ENCODE results near the gene NUDT4. TPM values are rescaled to one million over a fixed set of nuclear protein-coding genes. Genes with fewer than 3 reads are reported as not detected.

The NUDT4 gene
- total RNA-seq, 4 donors from 2014 or later: 41.5 to 68.5 (median 52.8) TPM

- no peak for TF ChIP-seq POLR2A (IDR thresholded peaks at IDR 0.05)
- TF ChIP-seq CTCF (IDR thresholded peaks at IDR 0.05): no peak
- Histone ChIP-seq H3K27me3 (no peaks in the 10 kb centered on the region), H3K27ac (no peak overlapping the region), H3K9me3 (no peaks in the 10 kb centered on the region), H3K4me3 (no peak overlapping the region), H3K36me3 (no peaks in the 10 kb centered on the region), H3K4me1 (no peaks in the 10 kb centered on the region)
- no peak for DNase-seq
Measured at GRCh38 chr12:93451423-93452158, 73.9 kb downstream of the NUDT4 start.

- H3K4me1 ChIP-seq: no peaks in the 10 kb centered on the region
- no peak for TF ChIP-seq CTCF (IDR thresholded peaks at IDR 0.05)
- H3K36me3 ChIP-seq: no peaks in the 10 kb centered on the region
- H3K4me3 ChIP-seq: no peak overlapping the region
- no peak for DNase-seq
- H3K27me3 ChIP-seq: no peaks in the 10 kb centered on the region
- no peaks in the 10 kb centered on the region for H3K9me3 ChIP-seq
- no peak overlapping the region for H3K27ac ChIP-seq
Measured at GRCh38 chr12:93453633-93454032, 75.9 kb downstream of the NUDT4 start.

GRCh38 chr12:93456077-93456476 lies 78.4 kb downstream of the NUDT4 start:
- Histone ChIP-seq H3K4me3 (no peak overlapping the region), H3K27me3 (no peaks in the 10 kb centered on the region), H3K36me3 (no peaks in the 10 kb centered on the region), H3K27ac (no peak overlapping the region), H3K4me1 (no peaks in the 10 kb centered on the region), H3K9me3 (no peaks in the 10 kb centered on the region)
- no peak for TF ChIP-seq POLR2A (IDR thresholded peaks at IDR 0.05)
- no peak for TF ChIP-seq CTCF (IDR thresholded peaks at IDR 0.05)
- DNase-seq: no peak

Other genes starting within 250 kb of the NUDT4 start
- 10 to 100 TPM; 18.0 to 26.4 (median 22.1) TPM for gene UBE2N, start 64.0 kb downstream of the NUDT4 start, total RNA-seq
- 10 to 100 TPM; 19.7 to 67.7 (median 37.5) TPM for gene MRPL42, start 89.6 kb downstream of the NUDT4 start, total RNA-seq
- gene SOCS2, start 194.8 kb downstream of the NUDT4 start, total RNA-seq: 100 to 1,000 TPM in 1 of 4 donors, 10 to 100 TPM in 3; 33.4 to 113 (median 35.1) TPM

All from Peyer's patch (tissue), 4 donors.